Measurements from ENCODE around the gene CD79A.
"Not testable (repeated sequence)": the region's sequence is repeated elsewhere in the genome, so short reads cannot be mapped to it uniquely, and the experiment has no call there.

CD79A gene

DNA sequence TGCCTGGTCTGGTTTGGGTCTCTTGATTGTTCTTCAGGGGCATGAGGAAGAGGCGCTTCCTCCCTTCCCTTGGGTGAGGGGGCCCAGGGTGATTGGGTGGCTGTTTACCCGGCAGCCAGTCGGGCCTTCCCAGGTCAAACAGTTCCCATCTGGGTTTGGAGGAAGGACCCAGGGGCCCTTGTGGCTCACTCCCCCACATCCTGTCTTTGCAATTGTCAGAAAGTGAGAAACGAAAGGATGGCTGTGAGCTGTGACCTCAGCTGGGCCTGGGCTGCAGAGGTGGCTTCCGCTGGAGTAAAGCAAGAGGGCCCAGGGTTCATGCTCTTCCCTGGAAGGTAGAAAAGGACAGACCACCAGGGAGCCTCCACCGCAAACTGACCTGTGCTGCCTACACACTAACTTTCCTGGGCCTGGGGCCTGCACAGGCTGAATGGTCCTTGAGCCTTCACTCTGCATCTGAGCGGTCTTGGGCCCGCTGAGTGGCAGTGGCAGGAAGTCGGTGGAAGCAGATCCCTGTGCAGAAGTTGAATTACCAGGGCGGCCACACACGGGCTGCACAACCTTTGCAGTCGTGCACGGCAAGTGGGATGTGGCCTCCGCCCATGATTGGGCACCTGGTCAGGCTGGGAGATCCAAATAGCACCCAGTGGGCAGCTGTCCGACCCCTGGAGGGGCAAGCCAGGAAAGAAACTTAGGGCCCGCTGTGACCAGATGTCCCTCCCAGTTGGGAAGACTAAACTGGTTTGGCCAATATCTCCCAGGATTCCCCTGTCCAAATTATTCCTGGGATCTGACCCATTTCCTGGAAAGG is 5.3 kb upstream of the CD79A start:
- Mint-ChIP-seq H3K27ac (peak overlapping the region; percentile 95), H3K9me3 (no peaks in the 10 kb centered on the region), H3K27me3 (no peaks in the 10 kb centered on the region), H3K4me3 (peak overlapping the region; percentile 62), H3K4me1 (ENCODE audit: low read depth) (peaks cover 92% of the 10 kb centered on the region), H3K36me3 (ENCODE audit: low read depth) (peaks cover 62% of the 10 kb centered on the region)
- DNase-seq: peak; percentile 78

GRCh38 chr19:41872384-41872774 is 4.7 kb upstream of the CD79A start:
- Mint-ChIP-seq H3K27ac (peak overlapping the region; percentile 95), H3K9me3 (no peaks in the 10 kb centered on the region), H3K4me3 (no peak overlapping the region), H3K36me3 (ENCODE audit: low read depth) (peaks cover 56% of the 10 kb centered on the region), H3K4me1 (ENCODE audit: low read depth) (peaks cover 93% of the 10 kb centered on the region), H3K27me3 (no peaks in the 10 kb centered on the region)
- DNase-seq: peak; percentile 57

- peaks cover 50% of the 10 kb centered on the region for H3K36me3 Mint-ChIP-seq (ENCODE audit: low read depth)
- peak overlapping the region; percentile 15 for H3K4me3 Mint-ChIP-seq
- peak; percentile 83 for DNase-seq
- peaks cover 93% of the 10 kb centered on the region for H3K4me1 Mint-ChIP-seq (ENCODE audit: low read depth)
- peak overlapping the region; percentile 95 for H3K27ac Mint-ChIP-seq
- H3K9me3 Mint-ChIP-seq: no peaks in the 10 kb centered on the region
- no peaks in the 10 kb centered on the region for H3K27me3 Mint-ChIP-seq
Observed at GRCh38 chr19:41872775-41873647, 4.1 kb upstream of the CD79A start.

GRCh38 chr19:41875973-41876372 is 1.1 kb upstream of the CD79A start:
- DNase-seq, H3K9me3 Mint-ChIP-seq, H3K27me3 Mint-ChIP-seq: not testable (repeated sequence)
- Mint-ChIP-seq H3K36me3 (ENCODE audit: low read depth) (peaks cover 21% of the 10 kb centered on the region), H3K27ac (peak overlapping the region; percentile 90), H3K4me1 (ENCODE audit: low read depth) (peaks cover 89% of the 10 kb centered on the region), H3K4me3 (peak overlapping the region; percentile 16)

DNA sequence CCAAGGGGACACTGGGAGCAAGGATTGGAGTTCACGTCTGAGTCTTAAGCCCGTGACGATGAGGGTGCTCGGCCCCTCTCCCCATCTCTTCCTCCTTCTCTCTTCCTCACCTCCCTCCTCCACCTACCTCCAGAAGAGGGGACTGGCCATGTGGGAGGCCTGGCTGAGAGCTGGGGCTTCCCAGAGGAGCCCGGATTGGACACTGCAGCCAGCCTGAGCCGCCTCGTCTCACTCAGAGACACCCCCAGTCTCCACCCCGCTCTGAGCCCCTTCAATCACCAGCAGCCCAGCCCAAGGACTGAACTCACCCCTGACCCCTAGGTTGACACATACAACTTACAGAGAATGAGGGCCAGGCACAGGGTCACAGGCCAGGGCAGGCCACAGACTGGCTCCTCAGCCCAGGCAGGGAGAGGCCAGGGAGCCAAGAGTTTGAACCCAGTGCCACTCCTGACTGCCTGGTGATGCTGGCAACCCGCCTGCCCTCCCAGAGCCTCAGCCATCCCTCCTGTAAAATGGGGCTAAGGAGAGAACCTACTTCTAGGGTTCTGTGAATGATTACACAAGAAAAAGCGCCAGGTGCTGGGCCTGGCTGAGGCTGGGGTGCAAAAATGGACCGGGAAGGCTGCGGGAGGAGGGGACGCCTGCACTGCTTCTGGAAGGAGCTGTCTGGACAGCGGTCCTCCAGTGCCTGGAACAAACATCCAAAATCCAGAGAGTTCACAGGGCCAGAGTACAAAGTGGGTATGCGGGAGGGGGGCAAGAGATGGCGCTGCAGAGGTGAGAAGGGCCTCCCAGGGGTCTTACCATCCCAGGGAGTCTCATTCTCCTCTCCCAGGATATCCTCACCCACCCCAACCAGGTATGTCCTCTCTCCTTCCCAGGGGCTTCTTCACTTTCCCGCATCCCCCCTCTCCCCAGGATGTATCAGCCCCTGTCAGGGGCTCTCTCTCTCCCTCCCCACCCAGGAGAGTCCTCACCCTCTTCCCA is 1.1 kb downstream of the CD79A start:
- H3K36me3 Mint-ChIP-seq (ENCODE audit: low read depth): peaks cover 6% of the 10 kb centered on the region
- H3K4me1 Mint-ChIP-seq (ENCODE audit: low read depth): peaks cover 79% of the 10 kb centered on the region
- no peaks in the 10 kb centered on the region for H3K27me3 Mint-ChIP-seq
- no peak overlapping the region for H3K4me3 Mint-ChIP-seq
- peak overlapping the region; percentile 90 for H3K27ac Mint-ChIP-seq
- no peaks in the 10 kb centered on the region for H3K9me3 Mint-ChIP-seq
- DNase-seq: no peak

DNA sequence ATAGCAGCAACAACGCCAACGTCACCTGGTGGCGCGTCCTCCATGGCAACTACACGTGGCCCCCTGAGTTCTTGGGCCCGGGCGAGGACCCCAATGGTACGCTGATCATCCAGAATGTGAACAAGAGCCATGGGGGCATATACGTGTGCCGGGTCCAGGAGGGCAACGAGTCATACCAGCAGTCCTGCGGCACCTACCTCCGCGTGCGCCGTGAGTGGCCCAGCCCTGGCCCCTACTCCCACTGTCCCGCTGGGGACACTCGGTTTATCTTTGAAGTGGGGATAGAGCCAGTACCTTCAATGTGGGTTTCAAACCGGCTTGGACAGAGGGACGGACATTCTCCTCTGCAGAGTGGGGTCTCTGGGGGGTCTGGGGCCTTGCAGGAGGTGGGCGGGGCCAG is 2.0 kb downstream of the CD79A start:
- Mint-ChIP-seq H3K4me3 (no peak overlapping the region), H3K4me1 (ENCODE audit: low read depth) (peaks cover 72% of the 10 kb centered on the region), H3K27me3 (no peaks in the 10 kb centered on the region), H3K36me3 (ENCODE audit: low read depth) (peaks cover 11% of the 10 kb centered on the region), H3K27ac (peak overlapping the region; percentile 90), H3K9me3 (no peaks in the 10 kb centered on the region)
- DNase-seq: no peak

DNA sequence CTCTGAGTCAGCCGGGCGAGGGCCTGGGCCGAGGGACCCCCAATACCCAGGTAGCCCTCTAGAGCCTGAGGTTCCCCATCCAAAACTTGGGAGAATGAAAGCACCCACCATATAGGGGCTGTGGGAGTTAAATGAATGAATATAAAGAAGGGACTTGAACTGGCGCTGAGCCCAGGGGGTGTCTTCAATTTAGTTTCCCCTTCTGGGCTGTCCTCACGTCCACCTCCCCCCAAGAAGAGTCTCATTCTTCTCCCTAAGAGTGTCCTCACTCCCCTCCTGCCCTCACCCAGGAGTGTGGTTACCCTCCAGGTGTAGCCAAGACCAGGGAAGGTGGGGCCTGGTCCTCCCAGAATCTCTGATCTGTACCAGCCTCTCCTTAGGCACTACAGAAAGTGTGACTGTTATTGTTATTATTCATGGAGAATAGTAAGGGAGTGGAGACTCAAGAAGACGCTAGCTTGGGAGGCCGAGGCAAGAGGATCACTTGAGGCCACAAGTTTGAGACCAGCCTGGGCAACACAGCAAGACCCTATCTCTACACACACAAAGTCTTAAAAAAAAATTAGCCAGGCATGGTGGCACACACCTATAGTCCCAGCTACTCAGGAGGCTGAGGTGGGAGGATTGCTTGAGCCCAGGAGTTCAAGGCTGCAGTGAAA is 2.7 kb downstream of the CD79A start:
- H3K9me3 Mint-ChIP-seq: no peaks in the 10 kb centered on the region
- peaks cover 69% of the 10 kb centered on the region for H3K4me1 Mint-ChIP-seq (ENCODE audit: low read depth)
- H3K4me3 Mint-ChIP-seq: no peak overlapping the region
- H3K27ac Mint-ChIP-seq: peak overlapping the region; percentile 74
- H3K36me3 Mint-ChIP-seq (ENCODE audit: low read depth): peaks cover 18% of the 10 kb centered on the region
- H3K27me3 Mint-ChIP-seq: no peaks in the 10 kb centered on the region
- DNase-seq: no peak

DNA sequence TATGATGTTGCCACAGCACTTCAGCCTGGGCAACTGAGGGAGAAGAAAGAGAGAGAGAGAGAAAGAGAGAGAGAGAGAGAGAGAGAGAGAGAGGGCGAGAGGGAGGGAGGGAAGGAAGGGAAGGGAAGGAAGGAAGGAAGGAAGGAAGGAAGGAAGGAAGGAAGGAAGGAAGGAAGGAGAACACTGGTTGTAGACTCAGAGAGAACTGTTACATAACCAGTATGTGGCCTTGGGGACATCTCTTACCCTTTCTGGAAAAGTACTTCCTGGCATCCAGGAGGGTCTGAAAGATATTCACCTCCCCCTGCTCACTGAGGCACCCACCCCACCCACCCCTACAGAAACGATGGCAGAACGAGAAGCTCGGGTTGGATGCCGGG is 3.2 kb downstream of the CD79A start:
- DNase-seq: no peak
- peaks cover 22% of the 10 kb centered on the region for H3K36me3 Mint-ChIP-seq (ENCODE audit: low read depth)
- no peaks in the 10 kb centered on the region for H3K27me3 Mint-ChIP-seq
- peaks cover 68% of the 10 kb centered on the region for H3K4me1 Mint-ChIP-seq (ENCODE audit: low read depth)
- H3K27ac Mint-ChIP-seq: peak overlapping the region; percentile 74
- H3K9me3 Mint-ChIP-seq: no peaks in the 10 kb centered on the region
- H3K4me3 Mint-ChIP-seq: no peak overlapping the region

GRCh38 chr19:41882568-41883462 is 5.7 kb downstream of the CD79A start, which contains the start of gene ARHGEF1:
Gene ARHGEF1, plus strand, starts transcription at chr19:41883184. Its CDS starts 4,899 bp downstream, at chr19:41888083.
- Mint-ChIP-seq H3K9me3 (no peaks in the 10 kb centered on the region), H3K27me3 (no peaks in the 10 kb centered on the region), H3K4me1 (ENCODE audit: low read depth) (peaks cover 69% of the 10 kb centered on the region), H3K36me3 (ENCODE audit: low read depth) (peaks cover 36% of the 10 kb centered on the region), H3K4me3 (peak within 1 kb of the TSS; percentile 97), H3K27ac (peak within 1 kb of the TSS; percentile 96)
- peak; percentile 80 for DNase-seq

DNA sequence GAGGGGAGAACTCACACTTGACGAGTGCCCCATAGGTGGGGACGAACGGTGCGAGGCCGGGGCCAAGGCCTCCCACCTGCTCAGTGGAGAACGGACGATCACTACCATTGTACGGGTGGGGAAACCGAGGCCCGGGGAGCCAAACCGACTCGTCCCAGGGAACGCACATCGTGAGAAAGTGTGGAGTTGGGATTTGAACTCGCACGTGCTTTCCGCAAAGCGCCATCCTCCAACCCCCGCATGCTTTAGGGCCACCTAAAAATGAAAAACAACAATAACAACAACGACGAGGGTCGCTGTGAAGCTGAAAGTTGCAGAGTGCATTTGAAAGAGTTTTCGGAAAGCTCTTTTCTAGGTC is 6.4 kb downstream of the CD79A start:
- Mint-ChIP-seq H3K4me1 (ENCODE audit: low read depth) (peaks cover 69% of the 10 kb centered on the region), H3K27ac (peak overlapping the region; percentile 96), H3K9me3 (no peaks in the 10 kb centered on the region), H3K36me3 (ENCODE audit: low read depth) (peaks cover 42% of the 10 kb centered on the region), H3K4me3 (peak overlapping the region; percentile 97), H3K27me3 (no peaks in the 10 kb centered on the region)
- DNase-seq: no peak

- no peaks in the 10 kb centered on the region for H3K27me3 Mint-ChIP-seq
- H3K36me3 Mint-ChIP-seq (ENCODE audit: low read depth): peaks cover 48% of the 10 kb centered on the region
- H3K4me1 Mint-ChIP-seq (ENCODE audit: low read depth): peaks cover 69% of the 10 kb centered on the region
- peak; percentile 92 for DNase-seq
- H3K9me3 Mint-ChIP-seq: no peaks in the 10 kb centered on the region
- peak overlapping the region; percentile 97 for H3K4me3 Mint-ChIP-seq
- peak overlapping the region; percentile 96 for H3K27ac Mint-ChIP-seq
Observed at GRCh38 chr19:41883821-41884733, 7.0 kb downstream of the CD79A start.
